HG02678 (cell line): ENCODE measurements around the gene PCDHA12.

ENCODE experiments used
- ATAC-seq: cut with Tn5 transposase; IDR thresholded peaks from one replicate; pipeline ENCODE4 v1.9.1; 2021; ENCODE audit warnings: mild to moderate bottlenecking, moderate library complexity; ENCODE audit not compliant: unreplicated experiment

The PCDHA12 gene

DNA sequence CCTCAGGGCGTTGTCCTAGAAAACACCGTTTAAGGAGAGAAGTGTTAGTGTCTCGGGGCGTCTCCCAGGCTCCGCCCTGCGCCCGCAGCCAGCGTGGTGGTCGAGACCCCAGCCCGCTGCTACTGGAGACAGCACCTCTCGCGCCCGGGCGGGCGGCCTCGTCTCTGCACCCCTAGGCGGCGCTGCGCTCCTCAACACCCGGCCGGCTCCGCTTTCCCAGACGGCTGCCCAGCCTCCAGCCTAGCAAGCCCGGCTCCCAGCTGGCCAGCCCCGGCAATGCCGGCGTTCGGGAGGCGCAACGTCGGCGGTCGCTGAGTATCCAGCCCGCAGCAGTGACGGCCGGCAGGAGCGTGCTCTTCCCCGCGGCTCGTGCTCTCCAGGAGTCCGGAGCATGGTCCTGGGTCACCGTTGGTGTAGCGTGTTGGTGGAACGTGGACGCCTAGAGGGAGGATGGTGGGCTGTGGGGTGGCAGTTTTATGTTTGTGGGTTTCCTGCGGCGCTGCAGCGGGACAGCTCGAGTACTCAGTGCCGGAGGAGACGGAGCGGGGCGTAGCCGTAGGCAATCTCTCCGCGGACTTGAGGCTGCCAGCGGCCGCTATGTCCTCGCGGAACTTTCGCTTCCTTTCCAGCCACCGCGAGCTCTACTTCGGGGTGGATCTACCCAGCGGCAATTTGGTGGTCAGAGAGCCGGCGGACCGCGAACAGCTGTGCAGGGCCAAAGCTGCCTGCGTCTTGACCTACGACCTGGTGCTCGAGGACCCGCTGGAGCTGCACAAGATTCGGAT, 51.5 kb downstream of the PCDHA12 start:
- ATAC-seq: no peak

DNA sequence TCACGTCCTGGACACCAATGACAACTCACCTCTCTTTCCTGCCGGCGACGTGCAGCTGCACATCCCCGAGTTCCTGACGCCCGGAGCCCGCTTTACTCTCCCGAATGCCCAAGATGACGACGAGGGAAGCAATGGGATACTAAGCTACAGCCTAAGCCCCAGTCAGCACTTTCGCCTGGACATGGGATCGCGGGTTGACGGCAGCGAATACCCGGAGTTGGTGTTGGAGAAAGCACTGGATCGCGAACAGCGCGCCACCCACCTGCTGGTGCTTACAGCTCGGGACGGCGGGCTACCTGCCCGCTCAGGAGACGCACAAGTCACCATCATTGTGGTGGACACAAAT, 52.1 kb downstream of the PCDHA12 start:
- no peak for ATAC-seq
